ENCODE results near the gene BDNF. TPM values are rescaled to one million over a fixed set of nuclear protein-coding genes. Genes with fewer than 3 reads are reported as not detected.

BDNF gene
- total and polyA plus RNA-seq, 2 donors (not counting 1 experiment from before 2014, with no cell fraction given) = 11.2 to 16.7 TPM

- H3K79me2 ChIP-seq (ENCODE audit: control insufficient read depth, insufficient read depth, low read length) = peaks cover 4% of the 10 kb centered on the region
- H3K9me3 ChIP-seq (ENCODE audit: control insufficient read depth, insufficient read depth, low read depth, low read length) = no peaks in the 10 kb centered on the region
These were observed 36.9 kb downstream of the BDNF start for GRCh38 chr11:27663326-27663725.

GRCh38 chr11:27660171-27660570, 40.1 kb downstream of the BDNF start:
- no peaks in the 10 kb centered on the region for H4K20me1 ChIP-seq (ENCODE audit: control insufficient read depth, extremely low read depth, insufficient read depth, low read length)
- DNase-seq (ENCODE audit: low read depth in 2 of 2) = no peak
- H3K4me3 ChIP-seq (replicated peaks in 1 of 4; ENCODE audit: control extremely low read depth in 1 of 4, insufficient read depth in 1 of 4, low read depth in 3 of 4, low read length in 4 of 4) = no peak overlapping the region
- H3K27me3 ChIP-seq (ENCODE audit: control insufficient read depth, insufficient read depth, low read length) = no peaks in the 10 kb centered on the region
- H2AFZ ChIP-seq (ENCODE audit: low read length) = no peak overlapping the region
- no peaks in the 10 kb centered on the region for H3K4me1 ChIP-seq (ENCODE audit: control insufficient read depth, extremely low read depth, insufficient read depth, low read length)
- TF ChIP-seq EZH2 (IDR thresholded peaks at IDR 0.05; ENCODE audit: low read length, missing control alignments) = no peak
- no peak for TF ChIP-seq CTCF (conservative IDR thresholded peaks at IDR 0.05 in 1 of 2, IDR thresholded peaks at IDR 0.05 in 1 of 2; ENCODE audit: low read depth in 1 of 2, low read length in 2 of 2)
- no peak overlapping the region for H3K9ac ChIP-seq (ENCODE audit: insufficient read depth, low read length)
- peaks cover 3% of the 10 kb centered on the region for H3K36me3 ChIP-seq (ENCODE audit: control insufficient read depth, insufficient read depth, low read length)
- H3K79me2 ChIP-seq (ENCODE audit: control insufficient read depth, insufficient read depth, low read length) = peaks cover 4% of the 10 kb centered on the region
- H3K27ac ChIP-seq (ENCODE audit: insufficient read depth, low read length) = no peak overlapping the region
- H3K4me2 ChIP-seq (ENCODE audit: extremely low read depth, insufficient read depth, low read length) = no peak overlapping the region
- no peaks in the 10 kb centered on the region for H3K9me3 ChIP-seq (ENCODE audit: control insufficient read depth, insufficient read depth, low read depth, low read length)

More at GRCh38 chr11:27663326-27663725, 36.9 kb downstream of the BDNF start:
- H3K36me3 ChIP-seq (ENCODE audit: control insufficient read depth, insufficient read depth, low read length) = no peaks in the 10 kb centered on the region
- no peaks in the 10 kb centered on the region for H3K27me3 ChIP-seq (ENCODE audit: control insufficient read depth, insufficient read depth, low read length)
- H3K9ac ChIP-seq (ENCODE audit: insufficient read depth, low read length) = no peak overlapping the region
- H2AFZ ChIP-seq (ENCODE audit: low read length) = no peak overlapping the region
- H3K4me2 ChIP-seq (ENCODE audit: extremely low read depth, insufficient read depth, low read length) = no peak overlapping the region
- peak in 1 of 2 donors; percentile 21 for DNase-seq (ENCODE audit: low read depth in 2 of 2)
- H3K4me3 ChIP-seq (replicated peaks in 1 of 4; ENCODE audit: control extremely low read depth in 1 of 4, insufficient read depth in 1 of 4, low read depth in 3 of 4, low read length in 4 of 4) = no peak overlapping the region
- no peak overlapping the region for H3K27ac ChIP-seq (ENCODE audit: insufficient read depth, low read length)
- no peaks in the 10 kb centered on the region for H3K4me1 ChIP-seq (ENCODE audit: control insufficient read depth, extremely low read depth, insufficient read depth, low read length)
- no peak for TF ChIP-seq CTCF (conservative IDR thresholded peaks at IDR 0.05 in 1 of 2, IDR thresholded peaks at IDR 0.05 in 1 of 2; ENCODE audit: low read depth in 1 of 2, low read length in 2 of 2)
- no peak for TF ChIP-seq EZH2 (IDR thresholded peaks at IDR 0.05; ENCODE audit: low read length, missing control alignments)
- no peaks in the 10 kb centered on the region for H4K20me1 ChIP-seq (ENCODE audit: control insufficient read depth, extremely low read depth, insufficient read depth, low read length)

GRCh38 chr11:27658535-27659236, 41.6 kb downstream of the BDNF start:
- Histone ChIP-seq H3K4me3 (replicated peaks in 1 of 4; ENCODE audit: control extremely low read depth in 1 of 4, insufficient read depth in 1 of 4, low read depth in 3 of 4, low read length in 4 of 4) (no peak overlapping the region), H3K9ac (ENCODE audit: insufficient read depth, low read length) (no peak overlapping the region), H3K79me2 (ENCODE audit: control insufficient read depth, insufficient read depth, low read length) (peaks cover 2% of the 10 kb centered on the region), H3K4me1 (ENCODE audit: control insufficient read depth, extremely low read depth, insufficient read depth, low read length) (no peaks in the 10 kb centered on the region), H3K27me3 (ENCODE audit: control insufficient read depth, insufficient read depth, low read length) (no peaks in the 10 kb centered on the region), H3K27ac (ENCODE audit: insufficient read depth, low read length) (no peak overlapping the region), H3K36me3 (ENCODE audit: control insufficient read depth, insufficient read depth, low read length) (peaks cover 3% of the 10 kb centered on the region), H3K4me2 (ENCODE audit: extremely low read depth, insufficient read depth, low read length) (no peak overlapping the region), H3K9me3 (ENCODE audit: control insufficient read depth, insufficient read depth, low read depth, low read length) (no peaks in the 10 kb centered on the region), H2AFZ (ENCODE audit: low read length) (no peak overlapping the region), H4K20me1 (ENCODE audit: control insufficient read depth, extremely low read depth, insufficient read depth, low read length) (no peaks in the 10 kb centered on the region)
- no peak for DNase-seq (ENCODE audit: low read depth in 2 of 2)
- TF ChIP-seq EZH2 (IDR thresholded peaks at IDR 0.05; ENCODE audit: low read length, missing control alignments) = no peak
- TF ChIP-seq CTCF (conservative IDR thresholded peaks at IDR 0.05 in 1 of 2, IDR thresholded peaks at IDR 0.05 in 1 of 2; ENCODE audit: low read depth in 1 of 2, low read length in 2 of 2) = no peak
